HG02840 (cell line): ENCODE results near the gene KIFC3.
"Not testable (repeated sequence)": the region's sequence is repeated elsewhere in the genome, so short reads cannot be mapped to it uniquely, and the experiment has no call there.

Experiments
- ATAC-seq: cut with Tn5 transposase; IDR thresholded peaks from one replicate; pipeline ENCODE4 v1.9.1; 2021; ENCODE audit warnings: mild to moderate bottlenecking, moderate library complexity, moderate number of reproducible peaks; ENCODE audit not compliant: unreplicated experiment, low FRiP score

Gene KIFC3

GRCh38 chr16:57802341-57803133, at the start of gene KIFC3:
Gene KIFC3 (minus strand): TSS chr16:57802491. CDS start chr16:57798243, 4,248 bp downstream.
- no peak for ATAC-seq

GRCh38 chr16:57848181-57848580, 45.9 kb upstream of the KIFC3 start:
- no peak for ATAC-seq

GRCh38 chr16:57846931-57847330, 44.6 kb upstream of the KIFC3 start:
- not testable (repeated sequence) for ATAC-seq

- ATAC-seq = no peak
These were observed 43.9 kb upstream of the KIFC3 start for GRCh38 chr16:57846078-57846697.

- ATAC-seq = no peak
These were observed 42.8 kb upstream of the KIFC3 start for GRCh38 chr16:57845115-57845514.

- no peak for ATAC-seq
These were observed 42.2 kb upstream of the KIFC3 start for GRCh38 chr16:57844416-57845030.

GRCh38 chr16:57843400-57843799, 41.1 kb upstream of the KIFC3 start:
- ATAC-seq = no peak

GRCh38 chr16:57842601-57843000, 40.3 kb upstream of the KIFC3 start:
- no peak for ATAC-seq

GRCh38 chr16:57840833-57841232, 38.5 kb upstream of the KIFC3 start:
- ATAC-seq = no peak

GRCh38 chr16:57838161-57838560, 35.9 kb upstream of the KIFC3 start:
- no peak for ATAC-seq

- no peak for ATAC-seq
These were observed 35.2 kb upstream of the KIFC3 start for GRCh38 chr16:57837305-57838125.

- not testable (repeated sequence) for ATAC-seq
These were observed 33.1 kb upstream of the KIFC3 start for GRCh38 chr16:57835439-57835838.

- ATAC-seq = no peak
These were observed 32.6 kb upstream of the KIFC3 start for GRCh38 chr16:57834936-57835335.

GRCh38 chr16:57830890-57831484, 28.7 kb upstream of the KIFC3 start:
- no peak for ATAC-seq

GRCh38 chr16:57829969-57830360, 27.7 kb upstream of the KIFC3 start:
- ATAC-seq = no peak

GRCh38 chr16:57828272-57829161, 26.2 kb upstream of the KIFC3 start:
- no peak for ATAC-seq

- ATAC-seq = no peak
These were observed 24.7 kb upstream of the KIFC3 start for GRCh38 chr16:57826706-57827625.

GRCh38 chr16:57826052-57826451, 23.8 kb upstream of the KIFC3 start:
- no peak for ATAC-seq
